ENCODE results near the gene ADAM12. TPM values are rescaled to one million over a fixed set of nuclear protein-coding genes. Genes with fewer than 3 reads are reported as not detected.
"Not testable (repeated sequence)": the region's sequence is repeated elsewhere in the genome, so short reads cannot be mapped to it uniquely, and the experiment has no call there.

ADAM12 gene
- total RNA-seq, 1 experiment from 2014 or later = not detected

- DNase-seq (ENCODE audit: low spot score) = no peak
Measured at GRCh38 chr10:126373972-126374371, 14.3 kb downstream of the ADAM12 start.

DNA sequence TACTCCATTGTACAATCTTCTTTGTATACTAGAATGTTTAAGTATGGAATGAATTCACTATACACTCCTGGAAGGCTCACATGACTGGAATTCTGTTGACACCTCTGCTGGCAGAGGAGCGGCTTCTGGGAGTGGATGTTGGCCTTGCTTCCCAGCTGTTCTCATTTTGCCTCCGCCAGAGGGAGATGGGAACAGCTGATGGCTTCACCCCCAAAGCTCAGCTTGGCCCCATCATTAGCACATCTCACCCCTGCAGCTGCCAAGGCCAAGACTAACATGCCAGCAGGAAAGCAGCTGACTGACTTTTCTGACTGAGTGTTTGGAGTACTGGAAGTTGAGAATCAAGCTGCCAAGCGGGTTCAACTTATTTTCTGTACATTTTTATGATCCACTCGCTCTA is 15.1 kb downstream of the ADAM12 start:
- DNase-seq (ENCODE audit: low spot score) = no peak

- peak; percentile 3 for DNase-seq (ENCODE audit: low spot score)
Measured at GRCh38 chr10:126372396-126372795, 15.9 kb downstream of the ADAM12 start.

GRCh38 chr10:126369125-126369710 is 19.1 kb downstream of the ADAM12 start:
- no peak for DNase-seq (ENCODE audit: low spot score)

GRCh38 chr10:126357169-126357568 is 31.1 kb downstream of the ADAM12 start:
- DNase-seq (ENCODE audit: low spot score) = no peak

GRCh38 chr10:126353666-126354065 is 34.6 kb downstream of the ADAM12 start:
- DNase-seq (ENCODE audit: low spot score) = no peak

- no peak for DNase-seq (ENCODE audit: low spot score)
Measured at GRCh38 chr10:126352453-126352852, 35.8 kb downstream of the ADAM12 start.

DNA sequence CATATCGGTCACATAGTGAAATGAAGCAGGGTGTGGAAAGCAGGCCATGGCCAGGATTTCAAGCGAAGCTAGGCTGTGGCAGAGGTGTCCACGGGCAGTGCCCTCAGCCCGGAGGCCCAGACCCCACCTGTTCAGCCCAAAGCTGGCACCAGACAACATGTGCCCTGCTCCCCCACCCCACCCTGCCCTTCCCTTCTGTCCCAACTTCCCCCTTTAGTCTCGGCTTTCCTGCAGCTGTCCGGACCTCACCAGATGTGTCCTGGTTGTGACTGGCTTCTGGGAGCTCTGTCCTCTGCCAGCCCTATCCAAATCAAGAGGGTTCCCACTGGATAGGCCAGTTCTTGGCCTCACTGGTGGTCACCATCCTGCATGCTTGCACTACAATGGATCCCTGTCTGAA is 37.3 kb downstream of the ADAM12 start:
- DNase-seq (ENCODE audit: low spot score) = no peak

DNA sequence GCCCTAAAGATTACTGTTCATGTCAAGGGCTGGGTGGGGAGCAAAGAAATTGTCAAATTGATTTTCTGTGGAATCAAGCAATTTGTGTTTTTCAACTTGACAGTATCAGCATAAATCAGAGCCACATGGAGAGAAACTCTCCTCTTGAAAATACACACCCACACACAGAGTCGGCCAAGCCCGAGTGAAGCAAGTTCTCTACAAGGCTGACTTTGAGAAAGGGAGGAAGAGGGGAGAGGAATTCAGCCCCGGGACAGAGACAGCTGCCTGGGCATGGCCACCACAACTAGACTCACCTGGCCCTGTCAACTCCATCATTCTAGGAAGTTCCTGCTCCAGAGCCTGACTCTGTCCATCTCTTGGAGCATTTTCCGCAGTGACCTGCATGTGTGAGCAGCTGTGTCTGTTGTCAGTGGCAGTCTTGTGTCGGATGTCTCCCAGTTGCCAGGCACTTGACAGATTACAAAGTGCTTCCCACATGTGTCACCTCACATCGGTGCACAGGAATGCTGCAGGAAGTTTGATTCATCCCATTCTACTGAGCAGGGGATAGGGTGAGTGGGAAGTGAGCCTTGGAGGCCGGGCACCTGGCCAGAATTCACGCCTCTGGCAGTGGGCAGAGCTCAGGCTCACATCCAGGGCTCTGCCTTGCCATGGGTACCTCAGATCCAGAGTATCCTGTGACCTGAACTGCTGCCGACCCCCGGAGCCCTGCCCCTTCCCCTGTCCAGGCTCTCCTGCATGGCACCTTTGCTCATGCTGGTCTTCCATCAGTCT is 37.9 kb downstream of the ADAM12 start:
- peak; percentile 34 for DNase-seq (ENCODE audit: low spot score)

DNA sequence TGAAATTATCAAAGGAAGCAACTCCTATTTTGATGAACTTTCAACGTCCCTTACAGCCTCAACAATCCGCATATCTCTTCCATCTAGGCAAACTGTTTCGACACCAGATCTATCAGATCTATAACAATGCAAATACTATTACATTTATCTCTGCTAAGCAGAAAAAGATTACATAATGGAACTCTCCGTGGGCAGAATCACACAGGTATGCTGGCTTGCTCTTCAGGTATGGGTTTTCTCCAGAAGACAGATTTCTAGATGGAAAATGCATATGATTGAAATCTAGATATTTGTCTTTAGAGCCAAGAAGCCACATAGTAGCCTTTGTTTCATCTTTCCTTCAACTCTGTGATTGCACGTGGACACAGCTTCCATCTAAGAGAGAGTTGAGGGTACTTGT is 38.6 kb downstream of the ADAM12 start:
- no peak for DNase-seq (ENCODE audit: low spot score)

GRCh38 chr10:126349101-126349500 is 39.2 kb downstream of the ADAM12 start:
- DNase-seq (ENCODE audit: low spot score) = no peak

DNA sequence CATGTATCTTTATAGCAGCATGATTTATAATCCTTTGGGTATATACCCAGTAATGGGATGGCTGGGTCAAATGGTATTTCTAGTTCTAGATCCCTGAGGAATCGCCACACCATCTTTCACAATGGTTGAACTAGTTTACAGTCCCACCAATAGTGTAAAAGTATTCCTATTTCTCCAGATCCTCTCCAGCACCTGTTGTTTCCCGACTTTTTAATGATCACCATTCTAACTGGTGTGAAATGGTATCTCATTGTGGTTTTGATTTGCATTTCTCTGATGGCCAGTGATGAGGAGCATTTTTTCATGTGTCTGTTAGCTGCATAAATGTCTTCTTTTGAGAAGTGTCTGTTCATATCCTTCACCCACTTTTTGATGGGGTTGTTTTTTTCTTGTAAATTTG is 44.8 kb downstream of the ADAM12 start:
- not testable (repeated sequence) for DNase-seq (ENCODE audit: low spot score)

DNA sequence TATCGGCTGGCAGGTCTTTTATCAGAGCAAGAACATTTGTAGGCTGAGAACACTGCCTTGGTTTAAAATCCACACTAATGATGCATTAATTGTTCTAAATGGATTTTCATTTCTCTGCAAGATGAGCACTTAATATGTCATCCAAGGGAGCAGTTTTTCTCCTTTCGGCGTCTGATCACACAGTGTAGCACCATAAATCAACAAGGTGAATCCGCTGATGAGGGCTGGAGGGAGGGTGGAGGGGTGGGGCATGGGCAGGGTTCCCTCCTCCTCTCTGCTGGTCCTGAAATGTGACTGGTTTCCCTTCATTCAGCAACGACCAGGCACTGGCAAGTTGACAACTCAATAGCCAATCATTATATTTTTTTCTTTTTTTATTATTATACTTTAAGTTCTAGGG is 45.6 kb downstream of the ADAM12 start:
- no peak for DNase-seq (ENCODE audit: low spot score)

DNA sequence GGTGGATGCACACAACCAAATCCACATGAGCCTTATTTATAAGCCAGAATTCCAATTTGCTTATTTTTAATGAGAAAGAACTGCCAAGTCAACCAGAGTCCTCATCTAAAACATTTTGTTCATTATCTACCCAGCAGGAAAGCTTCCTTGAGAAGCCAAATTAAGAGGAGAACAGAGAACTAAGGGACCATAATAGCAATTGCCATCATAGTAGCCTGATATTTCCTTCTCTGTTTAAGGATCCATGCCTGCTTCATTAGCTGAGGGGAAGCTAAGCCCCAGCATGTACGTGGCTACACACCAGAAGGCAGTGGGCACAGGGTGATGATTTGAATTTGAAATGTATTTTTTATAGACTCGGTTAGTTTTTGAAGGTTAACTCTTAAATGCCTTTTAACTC is 46.8 kb downstream of the ADAM12 start:
- DNase-seq (ENCODE audit: low spot score) = no peak

DNA sequence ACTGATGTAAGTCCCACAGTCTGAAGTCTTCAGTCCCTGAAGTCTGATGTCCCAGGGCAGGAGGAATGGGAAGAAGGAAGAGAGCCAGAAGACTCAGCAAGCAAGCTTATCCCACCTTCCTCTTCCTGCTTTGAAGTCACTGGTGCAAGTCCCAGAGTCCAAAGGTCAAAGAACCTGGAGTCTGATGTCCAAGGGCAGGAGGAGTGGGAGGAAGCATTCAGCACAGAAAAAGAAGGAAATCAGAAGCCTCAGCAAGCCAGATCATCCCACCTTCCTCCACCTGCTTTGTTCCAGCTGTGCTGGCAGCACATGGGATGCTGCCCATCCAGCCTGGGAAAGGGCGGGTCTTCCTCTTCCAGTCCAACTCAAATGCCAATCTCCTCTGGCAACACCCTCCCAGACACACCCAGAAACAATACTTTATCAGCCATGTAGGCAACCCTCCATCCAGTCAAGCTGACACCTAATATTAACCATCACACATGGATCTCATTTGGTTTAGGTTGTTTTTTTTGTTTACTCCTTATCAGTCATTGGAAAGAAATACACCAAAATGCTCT is 50.9 kb downstream of the ADAM12 start:
- no peak for DNase-seq (ENCODE audit: low spot score)

GRCh38 chr10:126336801-126337200 is 51.5 kb downstream of the ADAM12 start:
- DNase-seq (ENCODE audit: low spot score) = no peak

GRCh38 chr10:126334272-126334671 is 54.0 kb downstream of the ADAM12 start:
- no peak for DNase-seq (ENCODE audit: low spot score)

- no peak for DNase-seq (ENCODE audit: low spot score)
Measured at GRCh38 chr10:126332576-126332975, 55.7 kb downstream of the ADAM12 start.

- DNase-seq (ENCODE audit: low spot score) = no peak
Measured at GRCh38 chr10:126331101-126331500, 57.2 kb downstream of the ADAM12 start.

GRCh38 chr10:126324826-126325225 is 63.5 kb downstream of the ADAM12 start:
- DNase-seq (ENCODE audit: low spot score) = no peak

DNA sequence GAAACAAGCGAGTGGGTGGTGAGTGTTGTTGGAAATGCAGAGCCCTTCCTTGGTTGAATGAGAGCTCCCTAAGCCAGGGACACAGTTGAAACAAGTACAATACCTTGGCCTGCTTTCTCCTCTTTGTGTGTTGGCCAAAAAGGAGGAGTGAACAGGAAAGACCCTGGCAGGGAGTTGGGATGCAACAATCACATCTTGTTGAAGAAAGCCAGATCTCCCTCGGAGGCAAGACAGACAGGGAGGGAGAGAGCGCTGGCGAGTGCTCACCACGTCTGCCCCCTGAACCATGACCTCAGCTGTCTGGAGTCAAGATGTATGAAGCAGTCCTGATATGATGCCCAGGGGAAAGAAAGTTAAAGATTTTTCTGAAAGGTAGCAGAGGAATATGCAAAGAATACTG is 66.8 kb downstream of the ADAM12 start:
- DNase-seq (ENCODE audit: low spot score) = no peak

- no peak for DNase-seq (ENCODE audit: low spot score)
Measured at GRCh38 chr10:126317751-126318150, 70.5 kb downstream of the ADAM12 start.
